Posterior cingulate gyrus (tissue), 11 donors: ENCODE measurements around the gene SLC22A3.
"Not testable (repeated sequence)": the region's sequence is repeated elsewhere in the genome, so short reads cannot be mapped to it uniquely, and the experiment has no call there.

Experiments
- DNase-seq, 10 donors: peaks; one replicate each; pipeline versions ENCODE4 v3.0.0 to v3.0.0-alpha.2; 2020 to 2021; ENCODE audit warnings: mixed read lengths in 3 of 10
- intact Hi-C: fragments of 100-400 bp; cut with DNase I; formaldehyde crosslinking; loops from one replicate; pipeline ENCODE4 v1.15.1; 2023

Gene SLC22A3

GRCh38 chr6:160431791-160432404 lies 83.7 kb downstream of the SLC22A3 start:
- intact Hi-C loops = no loop called here
- DNase-seq = no peak

- no peak for DNase-seq
- intact Hi-C loops = no loop called here
These were observed 87.8 kb downstream of the SLC22A3 start for GRCh38 chr6:160435935-160436334.

- intact Hi-C loops = no loop called here
- no peak for DNase-seq
These were observed 89.0 kb downstream of the SLC22A3 start for GRCh38 chr6:160437154-160437553.

- intact Hi-C loops = no loop called here
- DNase-seq = no peak
These were observed 89.6 kb downstream of the SLC22A3 start for GRCh38 chr6:160437775-160438174.

GRCh38 chr6:160438481-160438880 lies 90.3 kb downstream of the SLC22A3 start:
- no peak for DNase-seq
- intact Hi-C loops = no loop called here

GRCh38 chr6:160439751-160440150 lies 91.6 kb downstream of the SLC22A3 start:
- intact Hi-C loops = no loop called here
- no peak for DNase-seq

GRCh38 chr6:160442151-160442550 lies 94.0 kb downstream of the SLC22A3 start:
- no peak for DNase-seq
- intact Hi-C loops = no loop called here

- intact Hi-C loops = no loop called here
- no peak for DNase-seq
These were observed 97.0 kb downstream of the SLC22A3 start for GRCh38 chr6:160445130-160445529.

GRCh38 chr6:160447350-160447749 lies 99.2 kb downstream of the SLC22A3 start:
- intact Hi-C loops = no loop called here
- no peak for DNase-seq

GRCh38 chr6:160449787-160450186 lies 101.6 kb downstream of the SLC22A3 start:
- DNase-seq, intact Hi-C loops: not testable (repeated sequence)

- intact Hi-C loops = no loop called here
These were observed 102.7 kb downstream of the SLC22A3 start for GRCh38 chr6:160450849-160451248.

GRCh38 chr6:160454303-160454702 lies 106.1 kb downstream of the SLC22A3 start:
- intact Hi-C loops = no loop called here
- no peak for DNase-seq

More at GRCh38 chr6:160450849-160451248, 102.7 kb downstream of the SLC22A3 start:
- DNase-seq = no peak

- intact Hi-C loops = no loop called here
- DNase-seq = no peak
These were observed 106.9 kb downstream of the SLC22A3 start for GRCh38 chr6:160455081-160455480.

- DNase-seq = peak; percentile 40 to 94 (median 72)
- intact Hi-C loops = loop anchor here (1.0 to 2.0 kb wide), 3 partner anchors 315 to 592 kb away; no protein-coding TSS in a partner anchor
These were observed 107.5 kb downstream of the SLC22A3 start for GRCh38 chr6:160455541-160456213.

GRCh38 chr6:160456214-160456546 lies 108.0 kb downstream of the SLC22A3 start:
- DNase-seq = no peak
- intact Hi-C loops = loop anchor here (1.0 to 2.0 kb wide), 3 partner anchors 315 to 593 kb away; no protein-coding TSS in a partner anchor

- intact Hi-C loops = loop anchor here (2.0 kb wide), 1 partner anchor 317 kb away; no protein-coding TSS in a partner anchor
- DNase-seq = no peak
These were observed 109.6 kb downstream of the SLC22A3 start for GRCh38 chr6:160457823-160458222.

GRCh38 chr6:160461641-160462040 lies 113.5 kb downstream of the SLC22A3 start:
- DNase-seq = no peak
- intact Hi-C loops = no loop called here

GRCh38 chr6:160462116-160462515 lies 113.9 kb downstream of the SLC22A3 start:
- intact Hi-C loops = no loop called here

GRCh38 chr6:160462551-160463109 lies 114.5 kb downstream of the SLC22A3 start:
- DNase-seq = no peak
- intact Hi-C loops = no loop called here

More at GRCh38 chr6:160462116-160462515, 113.9 kb downstream of the SLC22A3 start:
- DNase-seq = no peak

- intact Hi-C loops = no loop called here
- DNase-seq = no peak
These were observed 116.6 kb downstream of the SLC22A3 start for GRCh38 chr6:160464744-160465143.

GRCh38 chr6:160467261-160467871 lies 119.2 kb downstream of the SLC22A3 start:
- intact Hi-C loops, DNase-seq: not testable (repeated sequence)
